Hypothalamus (tissue), 51 donors: ENCODE measurements around the gene PRKAG2.

Source experiments
- DNase-seq, 51 donors: peaks; one replicate each; lab custom pipeline; 2025; lab: John Stamatoyannopoulos, UW

Gene PRKAG2

GRCh38 chr7:151740081-151740851 lies 136.6 kb downstream of the PRKAG2 start:
- DNase-seq, result no peak

GRCh38 chr7:151738925-151739324 lies 138.0 kb downstream of the PRKAG2 start:
- no peak for DNase-seq

GRCh38 chr7:151736403-151736909 lies 140.5 kb downstream of the PRKAG2 start:
- peak in 3 of 51 donors; percentile 22 to 31 (median 25) for DNase-seq

GRCh38 chr7:151735851-151736402 lies 141.0 kb downstream of the PRKAG2 start:
- no peak for DNase-seq

GRCh38 chr7:151735186-151735850 lies 141.6 kb downstream of the PRKAG2 start:
- DNase-seq, result no peak

GRCh38 chr7:151732834-151733592 lies 143.9 kb downstream of the PRKAG2 start:
- no peak for DNase-seq

GRCh38 chr7:151732292-151732691 lies 144.6 kb downstream of the PRKAG2 start:
- no peak for DNase-seq

- DNase-seq, result peak in 1 of 51 donors; percentile 17
These were observed 145.9 kb downstream of the PRKAG2 start for GRCh38 chr7:151731022-151731441.

- no peak for DNase-seq
These were observed 146.3 kb downstream of the PRKAG2 start for GRCh38 chr7:151730591-151730990.

GRCh38 chr7:151729521-151729921 lies 147.4 kb downstream of the PRKAG2 start:
- no peak for DNase-seq

GRCh38 chr7:151728746-151729145 lies 148.2 kb downstream of the PRKAG2 start:
- DNase-seq, result no peak

- DNase-seq, result no peak
These were observed 148.6 kb downstream of the PRKAG2 start for GRCh38 chr7:151728286-151728660.

- DNase-seq, result peak in 1 of 51 donors; percentile 47
These were observed 149.2 kb downstream of the PRKAG2 start for GRCh38 chr7:151727579-151728285.

GRCh38 chr7:151726652-151727578 lies 150.0 kb downstream of the PRKAG2 start:
- DNase-seq, result no peak

GRCh38 chr7:151725844-151726651 lies 150.9 kb downstream of the PRKAG2 start:
- DNase-seq, result peak in 9 of 51 donors; percentile 28 to 87 (median 48)

GRCh38 chr7:151724920-151725584 lies 151.9 kb downstream of the PRKAG2 start:
- DNase-seq, result no peak

- no peak for DNase-seq
These were observed 152.5 kb downstream of the PRKAG2 start for GRCh38 chr7:151724250-151724915.
